Measurements from ENCODE around the gene ACAP2.

DNA sequence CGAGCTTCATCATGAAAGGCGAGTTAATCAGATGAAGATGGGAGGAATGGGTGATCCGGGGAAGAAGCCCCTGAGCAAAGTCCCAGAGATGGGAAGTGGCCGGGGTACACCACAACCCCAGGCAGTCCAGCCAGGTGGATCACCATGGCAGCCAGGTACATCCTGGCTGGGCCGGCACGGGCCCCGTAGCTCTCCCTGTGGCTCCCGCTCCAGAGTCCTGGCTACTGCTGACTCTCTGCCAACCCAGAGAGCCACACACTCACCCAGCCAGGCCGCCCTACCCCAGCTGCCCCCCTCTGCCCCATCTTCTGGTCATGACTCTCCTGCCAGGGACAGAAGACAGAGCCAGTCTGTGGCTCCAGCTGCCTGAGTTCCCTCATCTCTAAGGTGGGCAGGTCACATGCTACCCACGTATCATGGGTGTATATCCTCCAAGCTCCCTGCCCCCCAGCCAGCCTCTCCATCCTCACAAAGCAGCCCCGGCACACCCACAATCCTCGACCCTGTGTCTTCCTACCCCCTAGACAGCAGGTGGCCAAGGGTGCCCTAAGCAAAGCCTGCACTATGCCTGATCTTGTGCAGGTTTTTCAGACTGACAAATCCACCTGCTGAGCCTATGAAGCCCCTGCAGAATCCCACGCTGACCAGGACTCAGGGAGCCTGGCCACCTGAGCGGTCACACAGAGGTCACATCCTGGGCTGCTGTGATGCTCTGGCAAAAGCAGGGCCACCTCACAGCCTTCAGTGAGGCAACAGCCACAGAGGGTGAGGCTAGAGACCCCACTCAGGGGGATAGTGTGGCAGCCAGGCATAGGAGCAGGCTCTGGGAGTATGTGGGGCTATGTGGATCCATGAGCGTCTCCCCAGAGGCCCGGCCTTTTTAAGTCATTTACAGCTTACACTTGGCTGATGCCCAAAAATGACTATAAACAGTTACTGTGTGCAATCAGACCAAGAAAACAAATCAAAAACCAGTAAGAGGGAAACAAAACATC lies 185.1 kb downstream of the ACAP2 start:
- TF ChIP-seq POLR2A (IDR thresholded peaks at IDR 0.05; ENCODE audit: low read depth, low read length): no peak
- TF ChIP-seq POLR2AphosphoS5 (IDR thresholded peaks at IDR 0.05; ENCODE audit: low read depth, low read length): no peak
- TF ChIP-seq SPI1 (IDR thresholded peaks at IDR 0.05; ENCODE audit: low read depth, low read length): no peak
- TF ChIP-seq POU2F2 (IDR thresholded peaks at IDR 0.05; ENCODE audit: low read depth, low read length): no peak
- no peak for TF ChIP-seq TAF1 (IDR thresholded peaks at IDR 0.05; ENCODE audit: low read depth, low read length)
- no peak for TF ChIP-seq PAX5 (IDR thresholded peaks at IDR 0.05; ENCODE audit: insufficient read depth, low read length, severe bottlenecking)

Data from GM12891 (cell line).